SHP77 (cell line): Measurements from ENCODE around the gene DSCAM.

ENCODE experiments used
- DNase-seq, 2 experiments: peaks; one replicate each; lab custom pipeline; 2025; lab: John Stamatoyannopoulos, UW

The DSCAM gene

GRCh38 chr21:40534886-40535285, 312.1 kb downstream of the DSCAM start:
- no peak for DNase-seq

GRCh38 chr21:40531431-40532110, 315.4 kb downstream of the DSCAM start:
- no peak for DNase-seq

GRCh38 chr21:40531016-40531415, 315.9 kb downstream of the DSCAM start:
- DNase-seq = no peak

- DNase-seq = no peak
These were observed 329.3 kb downstream of the DSCAM start for GRCh38 chr21:40517646-40518045.

GRCh38 chr21:40516335-40516734, 330.6 kb downstream of the DSCAM start:
- DNase-seq = no peak

GRCh38 chr21:40512590-40512989, 334.4 kb downstream of the DSCAM start:
- DNase-seq = no peak

GRCh38 chr21:40507978-40508377, 339.0 kb downstream of the DSCAM start:
- DNase-seq = no peak

GRCh38 chr21:40505681-40506080, 341.3 kb downstream of the DSCAM start:
- no peak for DNase-seq

- DNase-seq = no peak
These were observed 341.7 kb downstream of the DSCAM start for GRCh38 chr21:40505244-40505643.

GRCh38 chr21:40504825-40505224, 342.1 kb downstream of the DSCAM start:
- DNase-seq = no peak

- DNase-seq = no peak
These were observed 350.8 kb downstream of the DSCAM start for GRCh38 chr21:40496116-40496515.

- no peak for DNase-seq
These were observed 356.6 kb downstream of the DSCAM start for GRCh38 chr21:40490408-40490807.

- DNase-seq = no peak
These were observed 358.0 kb downstream of the DSCAM start for GRCh38 chr21:40489001-40489400.

GRCh38 chr21:40481764-40482163, 365.2 kb downstream of the DSCAM start:
- no peak for DNase-seq

- DNase-seq = no peak
These were observed 372.4 kb downstream of the DSCAM start for GRCh38 chr21:40474513-40474912.

- DNase-seq = no peak
These were observed 374.9 kb downstream of the DSCAM start for GRCh38 chr21:40472013-40472412.

- no peak for DNase-seq
These were observed 375.9 kb downstream of the DSCAM start for GRCh38 chr21:40471103-40471502.

GRCh38 chr21:40466893-40467483, 380.0 kb downstream of the DSCAM start:
- no peak for DNase-seq

GRCh38 chr21:40465382-40465781, 381.6 kb downstream of the DSCAM start:
- no peak for DNase-seq

- no peak for DNase-seq
These were observed 383.8 kb downstream of the DSCAM start for GRCh38 chr21:40463176-40463575.

- DNase-seq = no peak
These were observed 385.9 kb downstream of the DSCAM start for GRCh38 chr21:40461008-40461407.

- DNase-seq = no peak
These were observed 389.2 kb downstream of the DSCAM start for GRCh38 chr21:40457741-40458140.

GRCh38 chr21:40454057-40454456, 392.9 kb downstream of the DSCAM start:
- no peak for DNase-seq

- no peak for DNase-seq
These were observed 393.8 kb downstream of the DSCAM start for GRCh38 chr21:40453183-40453582.
